Measurements from ENCODE around the gene UCN3.

The UCN3 gene

GRCh38 chr10:5418584-5418983 is 53.8 kb downstream of the UCN3 start:
- no peak for TF ChIP-seq CTCF (IDR thresholded peaks at IDR 0.05; ENCODE audit: low read depth, low read length, missing control alignments)
- no peak for DNase-seq (ENCODE audit: low read depth)
- no peak overlapping the region for H3K4me3 ChIP-seq (ENCODE audit: low read depth, low read length)

- no peak for TF ChIP-seq CTCF (IDR thresholded peaks at IDR 0.05; ENCODE audit: low read depth, low read length, missing control alignments)
- no peak for DNase-seq (ENCODE audit: low read depth)
- H3K4me3 ChIP-seq (ENCODE audit: low read depth, low read length), result no peak overlapping the region
Observed at GRCh38 chr10:5419466-5420094, 54.8 kb downstream of the UCN3 start.

- no peak for DNase-seq (ENCODE audit: low read depth)
- no peak for TF ChIP-seq CTCF (IDR thresholded peaks at IDR 0.05; ENCODE audit: low read depth, low read length, missing control alignments)
- H3K4me3 ChIP-seq (ENCODE audit: low read depth, low read length), result no peak overlapping the region
Observed at GRCh38 chr10:5423771-5424170, 59.0 kb downstream of the UCN3 start.
